NCI-H146 treated with DMSO at 0.1 percent for 48 hours (cell line): Measurements from ENCODE around the gene FES.
"Not testable (repeated sequence)": the region's sequence is repeated elsewhere in the genome, so short reads cannot be mapped to it uniquely, and the experiment has no call there.

Experiments used
- DNase-seq: peaks from one replicate; lab custom pipeline; 2025; ENCODE audit not compliant: unreplicated experiment; lab: John Stamatoyannopoulos, UW

FES gene

GRCh38 chr15:90883976-90884718 is at the start of gene FES:
TSS of gene FES (plus strand) at chr15:90884504. CDS start at chr15:90885046, 542 bp downstream.
- DNase-seq, result no peak

DNA sequence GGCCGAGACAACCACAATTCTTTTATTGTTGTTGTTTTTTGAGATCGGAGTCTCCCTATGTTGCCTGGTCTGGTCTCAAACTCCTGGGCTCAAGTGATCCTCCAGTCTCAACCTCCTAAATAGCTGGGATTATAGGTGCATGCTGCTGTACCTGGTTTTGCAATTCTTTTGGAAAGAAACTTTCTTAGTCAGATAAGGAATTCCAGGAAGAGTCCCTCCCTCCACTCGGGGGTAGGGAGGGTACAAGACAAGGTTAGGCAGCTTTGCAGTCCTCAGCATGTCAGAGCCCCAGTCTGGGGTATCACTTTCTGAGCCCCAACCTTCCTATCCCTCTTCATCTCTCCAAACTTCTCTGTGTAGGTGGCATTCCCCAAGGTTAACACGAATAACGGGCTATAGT is 49.7 kb upstream of the FES start:
- no peak for DNase-seq

DNA sequence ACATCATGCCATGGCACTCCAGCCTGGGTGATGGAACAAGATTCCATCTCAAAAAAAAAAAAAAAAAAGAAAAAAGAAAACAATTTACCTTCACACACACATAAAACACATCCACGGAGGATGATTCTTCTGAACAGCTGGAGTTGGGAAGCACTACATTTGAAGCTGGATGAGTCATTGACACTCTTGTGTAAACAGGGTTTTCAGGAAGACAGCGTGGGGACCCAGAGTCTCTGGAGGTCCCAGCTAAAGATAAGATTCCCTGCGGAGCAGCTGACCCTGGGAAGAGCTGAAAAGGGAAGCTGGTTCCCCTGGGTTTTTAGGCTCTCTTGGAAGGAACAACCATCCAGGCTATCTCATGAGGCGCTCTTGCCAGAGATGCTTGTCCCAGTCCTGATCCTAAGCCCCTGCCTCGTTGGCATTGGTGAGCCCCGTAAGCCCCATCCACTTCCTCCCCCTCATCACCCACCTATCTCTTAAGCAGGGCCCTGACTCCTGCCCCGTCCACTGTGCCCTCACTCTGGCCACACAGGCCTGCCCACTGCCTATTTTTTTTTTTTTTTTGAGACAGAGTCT is 47.9 kb upstream of the FES start:
- peak; percentile 3 for DNase-seq

GRCh38 chr15:90837094-90837493 is 47.2 kb upstream of the FES start:
- no peak for DNase-seq

GRCh38 chr15:90838139-90838538 is 46.2 kb upstream of the FES start:
- no peak for DNase-seq

DNA sequence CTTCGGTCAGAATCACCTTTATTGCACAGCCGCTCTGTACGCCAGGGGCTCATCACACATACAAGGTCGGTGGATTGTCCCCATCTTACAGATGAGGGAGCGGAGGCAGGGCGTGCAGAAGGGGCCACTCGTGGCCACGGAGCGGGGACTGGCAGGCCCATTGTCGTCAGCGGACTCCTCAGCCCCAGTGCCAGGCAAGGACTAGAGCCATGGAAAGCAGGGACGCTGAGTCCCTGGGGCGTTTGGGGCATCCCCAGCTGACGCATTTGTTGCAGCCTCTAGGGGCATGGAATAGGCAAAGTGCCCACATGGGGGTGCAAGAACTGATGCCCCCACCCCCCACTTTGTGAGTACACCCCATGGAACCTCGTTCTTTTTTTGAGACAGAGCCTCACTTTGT is 45.8 kb upstream of the FES start:
- DNase-seq, result no peak

- no peak for DNase-seq
Measured at GRCh38 chr15:90839187-90840071, 44.9 kb upstream of the FES start.

DNA sequence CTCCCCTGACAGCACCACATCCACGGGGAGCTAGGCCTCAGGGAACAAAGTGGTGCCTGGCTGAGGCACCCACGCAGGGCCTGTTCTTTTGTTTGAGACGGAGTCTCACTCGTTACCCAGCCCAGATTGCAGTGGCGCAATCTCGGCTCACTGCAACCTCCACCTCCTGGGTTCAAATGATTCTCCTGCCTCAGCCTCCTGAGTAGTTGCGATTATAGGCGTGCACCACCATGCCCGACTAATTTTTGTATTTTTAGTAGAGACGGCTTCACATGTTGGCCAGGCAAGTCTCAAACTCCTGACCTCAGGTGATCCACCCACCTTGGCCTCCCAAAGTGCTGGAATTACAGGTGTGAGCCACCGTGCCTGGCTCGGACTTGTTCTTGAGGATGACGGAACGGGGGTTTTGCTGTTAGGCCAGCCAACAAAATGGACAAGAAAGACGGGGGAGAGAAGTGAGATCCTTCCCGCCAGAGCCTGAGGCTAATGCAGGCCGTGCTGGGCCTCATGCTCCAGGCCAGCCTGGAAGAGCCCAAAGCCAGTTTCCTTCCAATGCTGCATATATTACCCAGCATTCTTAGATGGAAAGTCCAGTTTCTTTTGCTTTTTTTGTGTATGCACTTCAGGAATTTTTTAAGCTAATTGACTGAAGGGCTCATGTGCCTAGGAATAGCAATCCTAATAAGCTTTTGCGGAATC is 44.0 kb upstream of the FES start:
- DNase-seq, result no peak

DNA sequence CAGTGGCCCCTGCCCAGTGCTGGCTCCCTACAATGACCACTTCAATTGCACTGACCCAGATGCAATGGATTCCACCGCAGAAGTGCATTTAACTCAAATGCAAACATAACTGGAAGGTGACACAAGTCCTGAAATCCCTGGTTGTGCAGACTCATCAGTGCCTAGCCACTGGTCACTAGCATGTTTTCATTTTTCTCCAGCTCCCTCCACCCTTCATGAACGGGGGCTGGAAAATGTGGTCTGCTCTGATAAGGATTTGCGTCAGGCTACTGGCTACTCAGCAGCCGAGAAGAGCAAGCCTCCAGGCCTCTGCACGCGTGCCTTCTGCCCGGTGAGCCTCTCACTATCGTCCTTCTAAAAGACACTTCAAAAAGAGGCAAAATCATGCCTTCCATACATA is 43.4 kb upstream of the FES start:
- no peak for DNase-seq

DNA sequence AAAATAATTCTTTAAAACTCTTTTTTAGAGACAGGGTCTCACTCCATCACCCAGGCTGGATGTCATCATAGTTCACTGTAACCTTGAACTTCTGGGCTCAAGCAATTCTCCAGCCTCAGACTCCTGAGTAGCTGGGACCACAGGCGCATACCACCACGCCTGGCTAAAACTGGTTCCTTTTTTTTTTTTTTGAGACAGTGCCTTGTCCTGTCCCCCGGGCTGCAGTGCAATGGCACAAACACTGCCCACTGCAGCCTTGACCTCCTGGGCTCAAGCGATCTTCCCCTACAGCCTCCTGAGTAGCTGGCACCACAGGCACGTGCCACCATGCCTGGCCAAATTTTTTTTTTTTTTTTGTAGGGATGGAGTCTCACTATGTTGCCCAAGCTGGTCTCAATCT is 39.6 kb upstream of the FES start:
- DNase-seq, result no peak

- DNase-seq, result no peak
Measured at GRCh38 chr15:90845201-90845949, 38.9 kb upstream of the FES start.

DNA sequence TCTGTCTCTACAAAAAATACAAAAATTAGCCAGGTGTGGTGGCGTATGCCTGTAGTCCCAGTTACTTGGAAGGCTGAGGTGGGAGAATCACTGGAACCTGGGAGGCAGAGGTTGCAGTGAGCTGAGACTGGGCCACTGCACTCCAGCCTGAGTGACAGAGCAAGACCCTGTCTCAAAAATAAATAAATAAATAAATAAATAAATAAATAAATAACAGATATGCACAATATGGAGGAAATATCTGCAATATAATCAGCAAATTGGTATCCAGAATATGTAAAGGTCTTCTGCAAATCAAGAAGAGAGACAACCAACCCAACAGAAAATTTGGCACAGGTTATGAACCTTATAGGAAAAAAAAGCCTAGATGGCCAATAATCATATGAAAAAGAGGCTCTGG is 34.9 kb upstream of the FES start:
- not testable (repeated sequence) for DNase-seq

GRCh38 chr15:90851114-90851513 is 33.2 kb upstream of the FES start:
- DNase-seq, result no peak

DNA sequence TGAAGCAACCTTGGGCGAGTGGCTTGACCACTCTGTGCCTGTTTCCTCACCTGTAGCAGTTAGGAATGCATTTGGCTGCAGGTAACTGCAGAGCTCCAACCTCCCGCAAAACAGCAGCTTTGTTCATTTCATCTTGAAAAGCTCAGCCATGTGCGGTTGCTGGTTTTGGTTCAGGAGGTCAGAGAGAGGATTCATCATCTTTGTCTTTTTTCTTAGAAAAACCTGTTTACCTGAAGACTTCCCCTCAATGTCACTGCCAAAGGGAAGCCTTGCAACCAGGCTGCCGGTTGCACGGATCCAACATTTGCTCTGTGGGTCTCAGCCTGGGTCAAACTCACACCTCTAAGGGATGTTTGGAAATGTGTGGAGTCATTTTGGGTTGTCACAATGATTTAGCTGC is 32.4 kb upstream of the FES start:
- DNase-seq, result no peak

DNA sequence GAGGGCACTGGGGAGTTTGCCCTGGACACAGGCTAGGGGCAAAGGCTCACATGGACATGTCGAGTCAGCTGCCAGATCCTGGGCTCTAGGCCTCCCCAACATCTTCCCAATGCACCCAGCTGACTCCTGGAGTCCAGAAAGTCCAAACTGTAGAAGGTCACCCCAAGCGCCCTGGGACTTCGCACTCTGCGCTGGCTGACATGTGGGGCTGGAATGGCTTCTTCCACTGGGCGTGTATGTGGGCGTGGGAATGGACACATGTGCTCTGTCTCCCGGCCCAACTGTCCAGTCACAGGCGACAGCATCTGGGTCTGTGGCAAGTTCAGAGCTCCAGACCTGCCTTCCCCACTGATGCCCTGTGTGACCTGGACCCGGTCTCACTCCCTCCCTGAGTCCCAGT is 29.2 kb upstream of the FES start:
- no peak for DNase-seq

GRCh38 chr15:90857337-90857736 is 27.0 kb upstream of the FES start:
- DNase-seq, result no peak

DNA sequence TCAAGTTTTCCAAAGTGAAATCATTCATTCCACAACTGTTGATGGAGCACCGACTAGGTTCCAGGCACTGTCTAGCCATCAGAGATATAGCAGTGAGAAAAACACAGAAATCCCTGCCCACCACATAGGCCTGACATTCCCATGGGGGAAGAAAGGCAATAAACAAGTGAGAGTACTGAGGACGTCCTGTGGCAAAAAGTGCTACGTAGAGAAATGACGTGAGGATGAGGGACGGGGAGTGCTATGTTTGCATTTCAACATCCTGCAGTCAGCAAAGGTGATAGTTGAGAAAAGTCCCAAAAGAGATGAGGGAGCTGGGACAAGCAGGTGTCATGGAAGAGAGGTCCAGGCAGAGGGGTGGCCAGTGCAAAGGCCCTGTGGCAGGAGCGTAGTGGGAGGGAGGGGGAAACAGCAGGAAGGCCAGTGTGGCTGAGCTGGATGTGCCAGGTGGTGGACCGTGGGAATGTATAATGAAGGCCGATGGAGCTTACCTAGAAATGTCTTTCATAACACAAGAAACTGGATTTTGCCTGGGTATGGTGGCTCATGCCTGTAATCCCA is 26.3 kb upstream of the FES start:
- no peak for DNase-seq

DNA sequence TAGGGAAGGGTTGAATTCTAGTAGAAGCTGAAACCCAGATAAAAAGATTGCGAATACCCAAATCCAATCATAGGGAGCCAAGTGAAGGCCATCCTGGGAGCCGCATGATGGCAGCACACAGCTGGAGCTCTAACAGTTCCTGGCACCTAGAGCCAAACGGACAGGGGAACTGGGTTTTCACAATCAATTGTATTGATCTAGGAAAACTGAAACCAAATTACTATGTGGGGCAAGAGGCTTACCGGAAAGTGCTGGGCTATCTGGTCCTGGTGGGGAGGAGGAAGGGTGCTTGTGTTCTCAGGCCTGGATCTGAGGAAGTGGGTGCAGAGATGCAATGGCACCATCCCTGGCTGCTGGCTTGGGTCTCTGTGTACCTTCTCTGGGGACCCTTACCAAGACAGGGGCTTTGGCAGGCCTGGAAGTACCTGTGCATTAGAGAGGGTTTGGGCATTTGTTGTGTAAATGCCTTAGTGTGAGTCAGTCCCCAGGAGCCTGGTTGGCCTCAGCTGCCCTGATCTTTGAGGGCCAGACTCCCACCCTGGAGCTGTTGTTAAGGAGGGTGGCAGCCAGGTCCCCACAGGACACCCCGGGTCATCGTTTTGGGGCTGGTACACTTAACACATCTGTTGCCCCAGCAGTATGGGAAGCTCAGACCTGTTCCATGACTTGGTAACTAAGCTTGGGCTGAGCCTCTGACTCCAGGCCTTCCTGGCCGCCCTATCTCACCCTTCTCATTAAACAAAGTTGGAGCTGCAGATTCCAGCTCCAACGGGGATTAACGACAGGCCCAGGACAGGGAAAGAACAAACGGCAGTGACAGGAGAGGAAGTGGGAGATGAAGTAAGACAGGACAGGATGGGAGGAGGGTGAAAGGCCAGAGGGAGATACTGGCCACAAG is 24.8 kb upstream of the FES start:
- no peak for DNase-seq

DNA sequence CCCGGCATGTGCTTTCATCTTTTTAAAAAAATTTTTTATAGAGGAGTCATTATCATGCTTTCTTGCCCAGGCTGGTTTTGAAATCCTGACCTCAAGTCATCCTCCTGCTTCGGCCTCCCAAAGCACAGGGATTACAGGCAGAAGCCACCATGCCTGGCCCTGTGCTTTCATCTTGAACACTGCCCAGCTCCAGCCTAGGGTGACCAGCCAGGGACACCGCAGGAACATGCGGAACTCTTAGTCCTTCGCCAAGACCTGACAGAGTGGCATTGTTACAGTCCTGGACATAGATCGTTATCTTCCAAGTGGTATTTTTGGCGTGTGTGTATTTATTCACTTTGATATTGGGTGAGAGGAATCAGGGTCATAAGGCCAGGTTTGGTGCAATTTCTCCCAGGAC is 23.9 kb upstream of the FES start:
- no peak for DNase-seq
